ENCODE measurements around the gene CHAF1B.
"Not testable (repeated sequence)": the region's sequence is repeated elsewhere in the genome, so short reads cannot be mapped to it uniquely, and the experiment has no call there.

The CHAF1B gene

GRCh38 chr21:36391649-36392048 is 6.5 kb downstream of the CHAF1B start:
- DNase-seq = not testable (repeated sequence)

- no peak for DNase-seq
Observed at GRCh38 chr21:36395353-36396111, 10.3 kb downstream of the CHAF1B start.

DNA sequence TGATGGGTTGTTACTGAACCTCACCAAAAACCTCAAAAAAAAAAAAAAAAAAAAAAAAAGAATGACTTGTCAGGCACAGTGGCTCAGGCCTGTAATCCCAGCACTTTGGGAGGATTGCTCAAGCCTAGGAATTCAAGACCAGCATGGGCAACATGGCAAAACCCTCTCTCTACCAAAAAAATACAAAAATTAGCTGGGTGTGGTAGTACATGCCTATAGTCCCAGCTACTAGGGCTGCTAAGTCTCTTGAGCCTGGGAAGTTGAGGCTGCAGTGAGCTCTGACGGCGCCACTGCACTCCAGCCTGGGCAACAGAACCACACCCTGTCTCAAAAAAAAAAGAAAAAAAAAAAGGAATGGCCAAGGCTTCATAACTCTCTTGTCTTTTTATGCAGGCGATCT is 11.1 kb downstream of the CHAF1B start:
- no peak for DNase-seq

DNA sequence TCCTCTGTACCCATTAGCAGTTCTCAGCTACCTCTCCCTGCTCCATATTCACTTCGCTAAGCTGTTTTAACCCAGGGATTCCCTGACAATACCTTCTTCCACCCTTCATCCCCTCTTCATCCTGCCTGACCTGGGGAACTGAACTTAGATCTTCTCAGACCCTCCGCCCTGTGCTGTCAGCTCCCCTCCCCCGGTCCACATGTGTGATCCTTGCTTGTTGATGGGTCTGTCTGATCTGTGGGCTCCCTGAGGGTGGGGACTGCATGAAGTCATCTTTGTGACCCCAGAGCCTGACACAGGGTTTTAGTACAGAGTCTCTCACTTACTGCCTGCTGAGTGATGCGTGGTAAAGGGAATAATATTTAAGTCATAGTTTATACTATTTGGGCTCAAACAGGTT is 11.8 kb downstream of the CHAF1B start:
- no peak for DNase-seq

DNA sequence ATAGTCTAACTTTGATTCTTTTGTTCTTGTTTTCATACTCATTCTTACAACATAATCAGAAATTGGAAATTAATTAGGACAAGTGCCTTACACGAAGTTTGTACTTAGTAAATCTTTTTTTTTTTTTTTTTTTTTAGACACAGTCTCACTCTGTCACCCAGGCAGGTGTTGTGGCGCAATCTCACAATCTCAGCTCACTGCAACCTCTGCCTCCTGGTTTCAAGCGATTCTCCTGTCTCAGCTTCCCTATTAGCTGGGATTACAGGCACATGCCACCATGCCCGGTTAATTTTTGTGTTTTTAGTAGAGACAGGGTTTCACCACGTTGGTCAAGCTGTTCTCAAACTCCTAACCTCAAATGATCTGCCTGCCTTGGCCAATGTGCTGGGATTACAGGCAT is 12.4 kb downstream of the CHAF1B start:
- no peak for DNase-seq

GRCh38 chr21:36399736-36400135 is 14.5 kb downstream of the CHAF1B start:
- DNase-seq = not testable (repeated sequence)

DNA sequence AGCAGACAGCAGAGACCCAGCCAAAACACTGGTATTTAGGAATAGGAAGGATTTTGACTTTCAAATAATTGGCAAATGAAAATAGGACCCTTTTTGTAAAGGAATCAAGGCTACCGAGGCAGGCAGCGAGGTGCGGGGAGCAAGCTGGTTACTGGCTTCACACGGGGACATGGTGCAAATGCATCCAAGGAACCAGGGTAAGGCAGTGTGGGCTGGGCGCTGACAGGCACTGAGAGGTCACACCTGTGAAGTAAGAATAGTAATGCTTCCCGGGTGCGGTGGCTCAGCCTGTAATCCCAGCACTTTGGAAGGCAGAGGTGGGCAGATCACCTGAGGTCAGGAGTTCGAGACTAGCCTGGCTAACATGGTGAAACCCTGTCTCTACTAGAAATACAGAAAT is 15.5 kb downstream of the CHAF1B start:
- DNase-seq = no peak

DNA sequence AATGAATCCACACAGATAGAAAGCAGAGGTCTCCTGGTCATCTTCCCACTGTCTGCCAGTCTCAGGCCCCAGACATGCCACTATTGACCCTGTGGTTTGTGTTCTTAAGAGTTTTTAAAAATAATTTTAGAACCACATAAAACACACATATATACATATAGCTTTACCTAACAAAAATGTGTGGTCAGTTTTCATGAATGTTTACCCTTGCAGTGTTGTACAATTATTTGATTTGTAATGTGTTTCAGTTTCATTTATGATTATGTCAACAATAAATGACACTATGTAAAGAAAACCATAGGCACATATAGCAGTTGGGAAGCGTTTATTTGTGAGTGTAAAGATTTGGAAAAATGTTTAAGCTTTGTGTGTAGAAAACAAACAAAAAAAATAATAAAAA is 17.1 kb downstream of the CHAF1B start:
- no peak for DNase-seq

DNA sequence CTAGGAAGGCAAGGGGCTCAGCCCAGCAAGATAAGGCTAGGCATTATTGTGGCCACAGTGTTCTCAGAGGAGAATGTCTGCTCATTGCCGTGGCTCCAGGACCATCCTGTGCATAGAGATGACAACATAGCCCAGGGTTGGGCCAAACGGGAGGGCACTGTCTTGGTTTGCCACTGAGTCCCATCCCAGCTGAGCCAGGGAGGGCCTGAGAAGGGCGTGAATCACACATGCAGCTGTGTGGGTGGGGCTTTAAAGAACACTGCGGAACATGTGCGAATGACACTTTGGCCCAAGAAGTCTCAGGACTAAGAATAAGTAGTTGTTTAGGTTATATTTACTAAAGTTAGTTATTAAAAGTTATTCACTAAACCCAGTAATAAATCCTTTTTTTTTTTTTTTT is 18.5 kb downstream of the CHAF1B start:
- DNase-seq = no peak

DNA sequence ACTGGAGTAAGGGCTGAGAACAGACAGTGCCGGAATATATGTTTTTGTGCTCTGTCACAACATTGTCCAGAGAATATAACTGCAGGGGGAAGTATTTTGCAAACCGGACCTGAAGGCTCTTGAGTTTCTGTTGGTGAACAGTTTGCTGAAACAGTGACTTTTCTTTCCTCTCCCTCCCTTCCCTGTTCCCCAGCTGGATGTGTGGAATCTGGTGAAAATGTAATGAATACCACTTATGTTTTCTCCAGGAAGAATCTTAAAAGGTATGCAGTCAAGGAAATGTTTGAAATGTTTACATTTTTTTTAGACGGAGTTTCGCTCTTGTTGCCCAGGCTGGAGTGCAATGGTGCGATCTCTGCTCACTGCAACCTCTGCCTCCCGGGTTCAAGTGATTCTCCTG is 23.4 kb downstream of the CHAF1B start:
- DNase-seq = no peak

DNA sequence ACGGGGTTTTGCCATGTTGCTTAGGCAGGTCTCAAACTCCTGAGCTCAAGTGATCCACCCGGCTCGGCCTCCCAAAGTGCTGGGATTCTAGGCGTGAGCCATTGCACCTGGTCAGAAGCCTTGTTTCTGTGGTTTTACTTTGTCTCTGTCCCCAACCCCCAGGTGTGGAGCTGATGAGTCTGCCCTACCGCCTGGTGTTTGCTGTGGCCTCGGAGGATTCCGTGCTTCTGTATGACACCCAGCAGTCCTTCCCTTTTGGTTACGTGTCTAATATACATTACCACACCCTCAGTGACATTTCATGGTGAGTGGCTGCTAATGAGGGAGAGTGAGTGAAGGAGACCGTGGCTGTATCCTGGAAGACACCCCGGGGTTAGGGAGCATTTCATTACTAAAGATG is 26.1 kb downstream of the CHAF1B start:
- DNase-seq = no peak

DNA sequence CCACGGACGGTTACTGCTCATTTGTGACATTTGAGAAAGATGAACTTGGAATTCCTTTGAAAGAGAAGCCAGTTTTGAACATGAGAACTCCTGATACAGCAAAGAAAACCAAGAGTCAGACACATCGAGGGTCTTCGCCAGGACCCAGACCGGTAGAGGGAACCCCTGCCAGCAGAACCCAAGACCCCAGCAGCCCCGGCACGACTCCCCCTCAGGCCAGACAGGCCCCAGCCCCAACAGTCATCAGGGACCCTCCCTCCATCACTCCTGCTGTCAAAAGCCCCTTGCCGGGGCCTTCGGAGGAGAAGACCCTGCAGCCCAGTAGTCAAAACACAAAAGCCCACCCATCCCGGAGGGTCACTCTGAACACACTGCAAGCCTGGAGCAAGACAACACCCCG is 27.7 kb downstream of the CHAF1B start:
- no peak for DNase-seq

DNA sequence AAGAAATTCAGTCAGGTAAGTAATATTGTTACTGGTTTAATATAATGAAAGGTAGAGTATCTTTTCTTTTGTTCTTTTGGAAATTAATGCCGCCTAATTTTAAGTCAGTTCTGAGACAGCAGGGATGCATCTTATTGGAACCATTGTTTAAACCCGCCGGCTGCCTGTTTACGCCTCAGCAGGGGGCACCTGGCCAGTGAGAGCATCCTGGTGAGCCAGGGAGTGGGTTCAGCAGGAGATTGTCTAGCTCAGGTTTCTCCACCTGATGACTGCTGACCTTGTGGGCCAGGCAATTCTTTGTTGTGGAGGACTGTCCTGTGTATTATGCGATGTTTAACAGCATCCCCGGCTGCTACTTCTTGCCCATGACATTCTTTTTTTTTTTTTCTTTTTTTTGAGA is 30.2 kb downstream of the CHAF1B start:
- DNase-seq = no peak

DNA sequence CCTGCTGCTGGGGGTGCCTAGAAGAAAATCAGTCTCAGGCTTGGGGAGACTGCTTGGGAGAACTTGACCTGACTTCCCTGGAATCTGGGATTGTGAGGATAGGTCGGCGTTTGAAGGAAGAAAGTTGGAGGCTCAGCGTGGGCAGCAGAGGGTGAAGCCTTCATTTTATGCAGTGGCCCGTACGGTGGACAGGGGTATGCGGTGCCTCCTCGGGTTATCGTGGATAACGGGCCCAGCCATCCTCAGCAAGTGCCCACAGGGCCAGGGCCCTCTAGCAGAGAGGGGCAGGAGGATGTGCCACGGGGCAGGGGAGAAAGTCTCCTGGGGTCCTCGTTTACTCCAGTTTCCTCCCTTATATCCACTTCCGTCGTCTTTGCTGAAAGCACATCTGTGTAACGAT is 34.0 kb downstream of the CHAF1B start:
- DNase-seq = no peak

DNA sequence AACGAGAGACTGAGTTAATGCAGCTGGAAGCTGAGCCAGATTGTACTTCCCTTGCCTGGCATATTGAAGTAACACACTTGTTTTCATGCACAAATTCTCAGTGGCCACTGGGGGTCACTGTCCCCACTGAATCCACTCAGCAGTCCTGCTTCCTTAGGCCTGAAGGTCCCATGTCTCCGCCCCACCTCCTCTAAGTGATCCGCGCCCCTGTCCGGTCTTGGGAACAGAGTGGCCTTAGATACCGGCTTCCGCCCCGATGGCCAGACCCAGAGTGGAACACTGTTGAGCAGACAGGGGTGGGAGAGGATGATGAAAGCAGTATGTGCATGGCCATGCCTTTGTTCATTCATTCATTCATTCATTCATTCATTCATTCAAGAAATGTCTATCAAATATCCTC is 34.8 kb downstream of the CHAF1B start:
- peak; percentile 85 for DNase-seq

GRCh38 chr21:36420571-36421339 is 35.6 kb downstream of the CHAF1B start:
- no peak for DNase-seq

- DNase-seq = peak; percentile 59
Observed at GRCh38 chr21:36422279-36423098, 37.3 kb downstream of the CHAF1B start.

DNA sequence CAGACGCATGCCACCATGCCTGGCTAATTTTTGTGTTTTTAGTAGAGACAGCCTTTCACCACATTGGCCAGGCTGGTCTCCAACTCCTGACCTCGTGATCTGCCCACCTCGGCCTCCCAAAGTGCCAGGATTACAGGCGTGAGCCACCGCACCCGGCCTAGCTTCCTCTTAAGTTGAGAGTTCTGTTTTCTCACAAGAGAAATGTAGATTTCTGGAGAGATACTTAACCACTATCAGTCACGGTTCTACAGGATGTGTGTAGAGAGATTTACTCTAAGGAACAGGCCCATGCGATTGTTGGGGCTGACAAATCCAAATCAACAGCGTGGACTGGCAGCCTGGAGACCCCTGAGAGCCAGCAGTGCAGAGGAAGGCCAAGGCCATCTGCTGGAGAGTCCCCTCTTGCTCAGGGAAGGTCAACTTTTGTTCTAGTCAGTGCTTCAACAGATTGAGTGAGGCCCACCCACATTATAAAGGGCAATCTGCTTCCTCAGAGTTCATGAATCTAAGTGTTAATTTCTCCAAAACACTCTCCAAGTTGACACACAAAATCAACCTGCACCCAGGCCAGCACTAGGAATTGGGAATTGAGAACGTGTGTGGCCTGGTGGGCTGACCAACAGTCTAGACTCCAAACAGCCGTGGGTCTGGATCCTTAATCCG is 38.7 kb downstream of the CHAF1B start:
- DNase-seq = no peak

DNA sequence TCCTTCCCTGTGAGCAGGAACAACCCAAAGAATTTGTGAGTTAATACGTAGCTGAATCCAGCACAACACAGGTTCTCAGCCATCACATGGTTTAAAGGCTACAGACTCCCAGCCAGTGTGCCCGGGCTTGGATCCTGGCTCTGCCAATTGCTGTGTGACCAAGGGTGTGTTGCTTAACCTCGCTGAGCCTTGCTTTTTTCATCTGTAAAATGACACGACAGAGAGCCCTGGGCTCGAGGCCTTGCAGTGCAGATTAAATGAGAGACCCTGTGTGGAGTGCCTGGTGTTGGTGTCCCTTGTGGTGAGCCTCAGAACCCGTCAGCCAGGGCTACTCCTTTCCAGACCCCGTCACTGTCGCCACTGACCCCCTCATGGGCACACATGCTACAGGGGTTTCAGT is 39.4 kb downstream of the CHAF1B start:
- no peak for DNase-seq

DNA sequence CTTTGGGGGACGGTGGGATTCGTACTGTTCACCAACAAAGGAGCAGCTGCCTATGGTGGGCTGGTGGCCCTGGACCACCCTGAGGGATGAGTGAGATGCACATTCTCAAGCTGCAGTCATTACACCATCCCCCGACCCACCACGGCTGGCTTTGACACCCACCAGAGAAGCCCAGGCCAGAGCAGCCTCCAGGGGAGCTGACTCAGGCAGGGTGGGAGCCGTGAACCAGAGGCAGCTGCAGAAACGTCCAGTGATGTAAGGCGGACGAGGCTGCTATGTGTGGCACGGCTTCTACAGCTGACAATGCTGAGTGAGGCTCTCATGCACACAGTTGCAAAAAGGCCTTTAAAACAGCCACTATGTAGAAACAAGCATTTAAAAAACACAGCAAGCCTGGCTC is 40.1 kb downstream of the CHAF1B start:
- no peak for DNase-seq

DNA sequence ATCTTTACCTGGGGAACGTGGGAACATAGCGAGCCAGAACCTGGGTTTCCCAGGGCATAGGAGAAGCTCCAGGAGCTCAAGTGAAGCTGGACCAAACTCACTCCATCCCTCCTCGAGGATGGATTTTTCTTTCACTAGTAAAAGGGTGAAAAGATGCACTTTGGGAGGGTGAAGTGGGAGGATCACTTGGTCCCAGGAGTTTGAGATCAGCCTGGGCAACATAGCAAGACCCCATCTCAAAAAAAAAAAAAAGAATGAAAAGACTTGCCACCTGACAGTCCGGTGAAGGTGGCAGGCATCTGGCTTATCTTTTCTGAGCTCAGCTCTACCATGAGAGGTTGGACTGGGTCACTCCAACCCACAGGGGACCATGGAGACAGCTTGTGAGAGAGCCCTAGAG is 42.3 kb downstream of the CHAF1B start:
- no peak for DNase-seq

GRCh38 chr21:36428761-36429432 is 43.7 kb downstream of the CHAF1B start:
- no peak for DNase-seq

Measured in HCEC 1CT (cell line).